ENCODE measurements around the gene FCN2.

Gene FCN2

GRCh38 chr9:134841180-134841904 lies 39.3 kb upstream of the FCN2 start:
- TF ChIP-seq EZH2 (optimal IDR thresholded peaks at IDR 0.05; ENCODE audit: low read depth, low read length) (no peak), EZH2phosphoT487 (IDR thresholded peaks at IDR 0.05; ENCODE audit: low read length) (no peak), CTCF (IDR thresholded peaks at IDR 0.05; ENCODE audit: low read length) (no peak)
- H3K36me3 ChIP-seq (replicated peaks; ENCODE audit: insufficient read depth, low read length): no peaks in the 10 kb centered on the region
- H3K4me1 ChIP-seq (ENCODE audit: low read length): no peaks in the 10 kb centered on the region
- DNase-seq: no peak
- no peak overlapping the region for H3K9ac ChIP-seq (ENCODE audit: low read length)
- no peak overlapping the region for H2AFZ ChIP-seq (ENCODE audit: low read length)
- no peaks in the 10 kb centered on the region for H4K20me1 ChIP-seq (ENCODE audit: insufficient read depth, low read length)
- H3K4me3 ChIP-seq (ENCODE audit: low read length): no peak overlapping the region
- H3K4me2 ChIP-seq (ENCODE audit: low read depth, low read length): no peak overlapping the region
- H3K27me3 ChIP-seq (replicated peaks; ENCODE audit: insufficient read depth, low read length): peaks cover 52% of the 10 kb centered on the region
- H3F3A ChIP-seq (ENCODE audit: insufficient read depth, low read length): no peaks in the 10 kb centered on the region
- no peaks in the 10 kb centered on the region for H3K79me2 ChIP-seq (ENCODE audit: low read length)
- H3K9me2 ChIP-seq (replicated peaks; ENCODE audit: insufficient read depth, low read length): no peaks in the 10 kb centered on the region
- no peak overlapping the region for H3K27ac ChIP-seq (ENCODE audit: low read length)
- H3K9me3 ChIP-seq (replicated peaks; ENCODE audit: insufficient read depth, low read length): no peaks in the 10 kb centered on the region

- Histone ChIP-seq H3F3A (ENCODE audit: insufficient read depth, low read length) (no peaks in the 10 kb centered on the region), H3K36me3 (replicated peaks; ENCODE audit: insufficient read depth, low read length) (no peaks in the 10 kb centered on the region), H3K27me3 (replicated peaks; ENCODE audit: insufficient read depth, low read length) (peaks cover 51% of the 10 kb centered on the region), H3K27ac (ENCODE audit: low read length) (no peak overlapping the region), H3K4me3 (ENCODE audit: low read length) (no peak overlapping the region), H2AFZ (ENCODE audit: low read length) (no peak overlapping the region), H3K9me2 (replicated peaks; ENCODE audit: insufficient read depth, low read length) (no peaks in the 10 kb centered on the region), H3K9ac (ENCODE audit: low read length) (no peak overlapping the region), H3K79me2 (ENCODE audit: low read length) (no peaks in the 10 kb centered on the region), H4K20me1 (ENCODE audit: insufficient read depth, low read length) (no peaks in the 10 kb centered on the region), H3K4me1 (ENCODE audit: low read length) (no peaks in the 10 kb centered on the region), H3K9me3 (replicated peaks; ENCODE audit: insufficient read depth, low read length) (no peaks in the 10 kb centered on the region), H3K4me2 (ENCODE audit: low read depth, low read length) (no peak overlapping the region)
- DNase-seq: no peak
- TF ChIP-seq EZH2phosphoT487 (IDR thresholded peaks at IDR 0.05; ENCODE audit: low read length): no peak
- TF ChIP-seq CTCF (IDR thresholded peaks at IDR 0.05; ENCODE audit: low read length): no peak
- TF ChIP-seq EZH2 (optimal IDR thresholded peaks at IDR 0.05; ENCODE audit: low read depth, low read length): no peak
These were observed 38.3 kb upstream of the FCN2 start for GRCh38 chr9:134842321-134842720.

GRCh38 chr9:134843740-134844139 lies 36.9 kb upstream of the FCN2 start:
- H3K4me2 ChIP-seq (ENCODE audit: low read depth, low read length): no peak overlapping the region
- no peaks in the 10 kb centered on the region for H4K20me1 ChIP-seq (ENCODE audit: insufficient read depth, low read length)
- TF ChIP-seq CTCF (IDR thresholded peaks at IDR 0.05; ENCODE audit: low read length) (no peak), EZH2phosphoT487 (IDR thresholded peaks at IDR 0.05; ENCODE audit: low read length) (no peak), EZH2 (optimal IDR thresholded peaks at IDR 0.05; ENCODE audit: low read depth, low read length) (no peak)
- H3K4me3 ChIP-seq (ENCODE audit: low read length): no peak overlapping the region
- no peak overlapping the region for H3K27ac ChIP-seq (ENCODE audit: low read length)
- no peaks in the 10 kb centered on the region for H3K79me2 ChIP-seq (ENCODE audit: low read length)
- no peak overlapping the region for H2AFZ ChIP-seq (ENCODE audit: low read length)
- peaks cover 40% of the 10 kb centered on the region for H3K27me3 ChIP-seq (replicated peaks; ENCODE audit: insufficient read depth, low read length)
- H3K9ac ChIP-seq (ENCODE audit: low read length): no peak overlapping the region
- H3K36me3 ChIP-seq (replicated peaks; ENCODE audit: insufficient read depth, low read length): no peaks in the 10 kb centered on the region
- no peaks in the 10 kb centered on the region for H3K9me3 ChIP-seq (replicated peaks; ENCODE audit: insufficient read depth, low read length)
- no peak for DNase-seq
- no peaks in the 10 kb centered on the region for H3K4me1 ChIP-seq (ENCODE audit: low read length)
- H3K9me2 ChIP-seq (replicated peaks; ENCODE audit: insufficient read depth, low read length): no peaks in the 10 kb centered on the region
- H3F3A ChIP-seq (ENCODE audit: insufficient read depth, low read length): no peaks in the 10 kb centered on the region

Data from MM.1S (cell line).